IMR-90 (cell line): ENCODE data around the gene CREB5. TPM values are rescaled to one million over a fixed set of nuclear protein-coding genes. Genes with fewer than 3 reads are reported as not detected.

ENCODE experiments used
- ATAC-seq: fragments of 200-7000 bp; cut with Tn5 transposase; 2 replicates; pipeline ENCODE4 v1.9.1; 2020; ENCODE audit warnings: low read depth, mild to moderate bottlenecking, moderate library complexity
- BruUV-seq: library from RNA; stranded (reverse); fragments of 400-500 nt; replicated peaks from 2 replicates; lab custom pipeline; 2021; lab: Mats Ljungman, UMichigan
- CTCF ChIA-PET: fragments of 300-600 bp; formaldehyde crosslinking; extraction: SDS; loops from one replicate; lab custom pipeline; 2021; ENCODE audit warnings: antibody characterized with exemption; lab: Yijun Ruan, JAX
- POLR2A ChIA-PET: fragments of 300-600 bp; sonication (Branson Sonifier 250); formaldehyde crosslinking; loops from one replicate; lab custom pipeline; 2022; ENCODE audit warnings: antibody characterized with exemption; ENCODE audit not compliant: unreplicated experiment; lab: Charles Lee
- DNase-seq: peaks from one replicate; pipeline ENCODE4 v3.0.0; 2013
- H2AFZ ChIP-seq: replicated peaks from 2 replicates; pipeline ENCODE3; 2013; ENCODE audit warnings: low read length, mild to moderate bottlenecking; ENCODE audit not compliant: poor library complexity
- H2AK5ac ChIP-seq: 2 replicates; pipeline ENCODE4 v1.6.1; 2013; ENCODE audit warnings: low read depth, low read length, inconsistent platforms
- H2AK9ac ChIP-seq: replicated peaks from 2 replicates; pipeline ENCODE3; 2013; ENCODE audit warnings: mild to moderate bottlenecking, low read depth, low read length, moderate library complexity; ENCODE audit not compliant: poor library complexity
- H2BK120ac ChIP-seq: 2 replicates; pipeline ENCODE4 v1.6.1; 2013; ENCODE audit warnings: low read depth, low read length, inconsistent platforms
- H2BK15ac ChIP-seq: 3 replicates; pipeline ENCODE4 v1.6.1; 2013; ENCODE audit warnings: low read depth, low read length, inconsistent platforms
- H2BK20ac ChIP-seq: 2 replicates; pipeline ENCODE4 v1.6.1; 2013; ENCODE audit warnings: low read depth, mild to moderate bottlenecking, inconsistent platforms, low read length, moderate library complexity
- H2BK5ac ChIP-seq: 2 replicates; pipeline ENCODE4 v1.6.1; 2013; ENCODE audit warnings: mild to moderate bottlenecking, low read depth, low read length, inconsistent platforms; ENCODE audit not compliant: poor library complexity, severe bottlenecking
- H3K14ac ChIP-seq: replicated peaks from 2 replicates; pipeline ENCODE4 v1.6.1; 2013; ENCODE audit warnings: low read depth, low read length, inconsistent platforms
- H3K18ac ChIP-seq: 2 replicates; pipeline ENCODE4 v1.6.1; 2013; ENCODE audit warnings: low read depth, low read length, control low read depth
- H3K23ac ChIP-seq: 2 replicates; pipeline ENCODE4 v1.6.1; 2013; ENCODE audit warnings: low read depth, low read length, inconsistent platforms
- H3K27ac ChIP-seq: 2 replicates; pipeline ENCODE4 v1.5.1; 2013; ENCODE audit warnings: mild to moderate bottlenecking, control low read depth, low read length; ENCODE audit not compliant: insufficient read depth
- H3K27me3 ChIP-seq: 2 replicates; pipeline ENCODE4 v1.6.1; 2013; ENCODE audit warnings: low read length; ENCODE audit not compliant: control insufficient read depth, insufficient read depth
- H3K36me3 ChIP-seq: 2 replicates; pipeline ENCODE4 v1.6.1; 2013; ENCODE audit warnings: low read length, mixed read lengths; ENCODE audit not compliant: control insufficient read depth, insufficient read depth
- H3K4ac ChIP-seq: 2 replicates; pipeline ENCODE4 v1.6.1; 2013; ENCODE audit warnings: low read depth, low read length, inconsistent platforms
- H3K4me1 ChIP-seq: 2 replicates; pipeline ENCODE4 v1.6.1; 2013; ENCODE audit warnings: low read length, mixed read lengths; ENCODE audit not compliant: control insufficient read depth, insufficient read depth
- H3K4me2 ChIP-seq: 2 replicates; pipeline ENCODE4 v1.6.1; 2013; ENCODE audit warnings: low read depth, mild to moderate bottlenecking, control low read depth, low read length, moderate library complexity
- H3K4me3 ChIP-seq: 2 replicates; pipeline ENCODE4 v1.5.1; 2013; ENCODE audit warnings: low read depth, mild to moderate bottlenecking, control low read depth, low read length, moderate library complexity; ENCODE audit not compliant: insufficient read depth
- H3K56ac ChIP-seq: 2 replicates; pipeline ENCODE4 v1.6.1; 2013; ENCODE audit warnings: low read length, inconsistent platforms; ENCODE audit not compliant: insufficient read depth; ENCODE audit errors: extremely low read depth
- H3K79me1 ChIP-seq, 2 experiments: 2 replicates each; pipeline ENCODE4 v1.6.1; 2013; ENCODE audit warnings: low read length in 2 of 2, inconsistent platforms in 1 of 2, low read depth in 1 of 2
- H3K9ac ChIP-seq: 2 replicates; pipeline ENCODE4 v1.6.1; 2013; ENCODE audit warnings: low read depth, low read length, control low read depth
- H3K9me1 ChIP-seq: 2 replicates; pipeline ENCODE4 v1.6.1; 2013; ENCODE audit warnings: low read length, inconsistent platforms; ENCODE audit not compliant: insufficient read depth
- H3K9me3 ChIP-seq: 2 replicates; pipeline ENCODE4 v1.6.1; 2013; ENCODE audit warnings: low read length; ENCODE audit not compliant: control insufficient read depth, insufficient read depth
- H4K20me1 ChIP-seq: 2 replicates; pipeline ENCODE4 v1.6.1; 2013; ENCODE audit warnings: low read length, inconsistent platforms; ENCODE audit not compliant: insufficient read depth
- H4K5ac ChIP-seq: 2 replicates; pipeline ENCODE4 v1.6.1; 2013; ENCODE audit warnings: mild to moderate bottlenecking, low read depth, low read length, control low read depth
- H4K8ac ChIP-seq, 2 experiments: 2 replicates each; pipeline ENCODE4 v1.6.1; 2013; ENCODE audit warnings: low read depth in 2 of 2, low read length in 2 of 2, control low read depth in 1 of 2, inconsistent platforms in 1 of 2
- H4K91ac ChIP-seq: 2 replicates; pipeline ENCODE4 v1.6.1; 2013; ENCODE audit warnings: low read depth, low read length, inconsistent platforms; ENCODE audit not compliant: insufficient read depth
- BHLHE40 ChIP-seq: fragments of 150-350 bp; IDR thresholded peaks from 2 replicates; pipeline ENCODE4 v1.6.1; 2016; ENCODE audit warnings: mild to moderate bottlenecking, low read depth, low read length
- CEBPB ChIP-seq: IDR thresholded peaks from 2 replicates; pipeline ENCODE4 v1.6.1; 2012; ENCODE audit warnings: low read depth, low read length, improper control_type of control experiment
- CHD1 ChIP-seq: IDR thresholded peaks from 2 replicates; pipeline ENCODE4 v1.6.1; 2012; ENCODE audit warnings: low read depth, low read length, improper control_type of control experiment
- CTCF ChIP-seq: conservative IDR thresholded peaks from 2 replicates; pipeline ENCODE4 v1.5.1; 2012; ENCODE audit warnings: mild to moderate bottlenecking, low read depth, low read length, improper control_type of control experiment
- FOS ChIP-seq: fragments of 150-350 bp; IDR thresholded peaks from 2 replicates; pipeline ENCODE4 v1.6.1; 2016; ENCODE audit warnings: low read depth, low read length
- MAFK ChIP-seq: IDR thresholded peaks from 2 replicates; pipeline ENCODE4 v1.6.1; 2012; ENCODE audit warnings: low read depth, low read length, improper control_type of control experiment
- MAZ ChIP-seq: IDR thresholded peaks from 2 replicates; pipeline ENCODE4 v1.6.1; 2012; ENCODE audit warnings: low read depth, mild to moderate bottlenecking, low read length, improper control_type of control experiment, moderate library complexity, borderline replicate concordance
- MXI1 ChIP-seq: IDR thresholded peaks from 2 replicates; pipeline ENCODE4 v1.6.1; 2012; ENCODE audit warnings: low read depth, mild to moderate bottlenecking, low read length, moderate library complexity, borderline replicate concordance
- NFE2L2 ChIP-seq: fragments of 150-350 bp; IDR thresholded peaks from 2 replicates; pipeline ENCODE4 v1.6.1; 2016; ENCODE audit warnings: low read depth, mild to moderate bottlenecking, low read length
- POLR2A ChIP-seq: IDR thresholded peaks from 2 replicates; pipeline ENCODE4 v1.6.1; 2012; ENCODE audit warnings: mild to moderate bottlenecking, low read depth, low read length
- RAD21 ChIP-seq: IDR thresholded peaks from 2 replicates; pipeline ENCODE4 v1.6.1; 2012; ENCODE audit warnings: low read length, improper control_type of control experiment
- RCOR1 ChIP-seq: IDR thresholded peaks from 2 replicates; pipeline ENCODE4 v1.6.1; 2012; ENCODE audit warnings: mild to moderate bottlenecking, low read length, improper control_type of control experiment; ENCODE audit not compliant: insufficient replicate concordance
- RFX5 ChIP-seq: IDR thresholded peaks from 2 replicates; pipeline ENCODE4 v1.8.0; 2012; ENCODE audit warnings: low read depth, mild to moderate bottlenecking, low read length, moderate library complexity
- SMC3 ChIP-seq: fragments of 150-350 bp; IDR thresholded peaks from 2 replicates; pipeline ENCODE4 v1.6.1; 2016; ENCODE audit warnings: low read depth, mild to moderate bottlenecking, antibody characterized with exemption, low read length, moderate library complexity
- WGBS, 2 experiments: methylation state at CpG; one replicate each; pipeline versions ENCODE4 v1.1.5 to v1.1.7; 2013; ENCODE audit warnings: missing lambda C conversion rate in 2 of 2; ENCODE audit not compliant: insufficient read length in 1 of 2; ENCODE audit errors: extremely low coverage in 2 of 2; 5-methylcytosine and 5-hydroxymethylcytosine counted together
- dilution Hi-C: fragments of 300-500 bp; cut with HindIII; formaldehyde crosslinking; loops from one replicate; pipeline ENCODE4 v1.14.3; 2018; ENCODE audit warnings: low sequenced_read_pairs; ENCODE audit not compliant: unreplicated experiment
- in situ Hi-C: fragments of 300-500 bp; cut with MboI; formaldehyde crosslinking; loops from 3 replicates; pipeline ENCODE4 v1.14.3; 2019; ENCODE audit warnings: low sequenced_read_pairs, inconsistent platforms, mixed read lengths
- intact Hi-C: fragments of 100-400 bp; cut with micrococcal nuclease; formaldehyde crosslinking; loops from 2 replicates; pipeline ENCODE4 v1.10.0; 2022
- polyA plus RNA-seq, 3 experiments: library from polyadenylated mRNA; depleted of rRNA; stranded (reverse); fragments of >200 nt; gene quantifications; 2 replicates each; pipeline ENCODE4 v1.2.3, GENCODE V29; 2012; ENCODE audit warnings: low replicate concordance in 1 of 3
- total RNA-seq: library from RNA; depleted of rRNA; stranded (reverse); fragments of >200 nt; gene quantifications from 2 replicates; pipeline ENCODE4 v1.2.3, GENCODE V29; 2012
- TF ChIP-seq, protein P1 (sequence below): fragments of 150-350 bp; IDR thresholded peaks from 2 replicates; pipeline ENCODE4 v1.6.1; 2017; ENCODE audit warnings: mild to moderate bottlenecking, antibody characterized with exemption, low read length, low read depth
- TF ChIP-seq, protein P2 (sequence below): fragments of 150-350 bp; IDR thresholded peaks from 2 replicates; pipeline ENCODE4 v1.6.1; 2016; ENCODE audit warnings: low read depth, mild to moderate bottlenecking, low read length, moderate library complexity, borderline replicate concordance

Gene CREB5
- total and polyA plus RNA-seq, 2 of the 4 experiments (the other 2 are of a cell fraction), result 7.3 to 13.1 TPM

- no peak overlapping the region for H3K4me2 ChIP-seq
- H3K9ac ChIP-seq, result no peak overlapping the region
- no peaks in the 10 kb centered on the region for H3K9me1 ChIP-seq
- no peak overlapping the region for H3K27ac ChIP-seq
- ChIA-PET CTCF (no interaction called here), POLR2A (no interaction called here)
- in situ Hi-C loops, result no loop called here
- no peaks in the 10 kb centered on the region for H3K79me1 ChIP-seq
- ATAC-seq, result no peak
- no peak overlapping the region for H3K4ac ChIP-seq
- H2BK20ac ChIP-seq, result no peak overlapping the region
- no peak overlapping the region for H3K14ac ChIP-seq
- H3K18ac ChIP-seq, result no peak overlapping the region
- H4K5ac ChIP-seq, result no peak overlapping the region
- no peak overlapping the region for H3K56ac ChIP-seq
- dilution Hi-C loops, result no loop called here
- no peak overlapping the region for H4K8ac ChIP-seq
- no peak overlapping the region for H3K4me3 ChIP-seq
- H2AFZ ChIP-seq, result no peak overlapping the region
- H4K91ac ChIP-seq, result no peak overlapping the region
- H2BK120ac ChIP-seq, result no peak overlapping the region
- WGBS, 2 experiments, result no CpG with 5 or more reads among the region's 3 CpGs
- no peak overlapping the region for H2BK15ac ChIP-seq
- no peak for TF ChIP-seq RFX5
- no peak for TF ChIP-seq RCOR1
- TF ChIP-seq MAZ, result no peak
- no peak for TF ChIP-seq BHLHE40
- no peak for TF ChIP-seq MXI1
- no peak for TF ChIP-seq CHD1
- no peak for TF ChIP-seq POLR2A
- TF ChIP-seq, protein P1, sequence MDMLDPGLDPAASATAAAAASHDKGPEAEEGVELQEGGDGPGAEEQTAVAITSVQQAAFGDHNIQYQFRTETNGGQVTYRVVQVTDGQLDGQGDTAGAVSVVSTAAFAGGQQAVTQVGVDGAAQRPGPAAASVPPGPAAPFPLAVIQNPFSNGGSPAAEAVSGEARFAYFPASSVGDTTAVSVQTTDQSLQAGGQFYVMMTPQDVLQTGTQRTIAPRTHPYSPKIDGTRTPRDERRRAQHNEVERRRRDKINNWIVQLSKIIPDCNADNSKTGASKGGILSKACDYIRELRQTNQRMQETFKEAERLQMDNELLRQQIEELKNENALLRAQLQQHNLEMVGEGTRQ, result no peak
- TF ChIP-seq SMC3, result no peak
- no peak for TF ChIP-seq MAFK
- TF ChIP-seq FOS, result no peak
- TF ChIP-seq CEBPB, result no peak
- TF ChIP-seq CTCF, result no peak
- TF ChIP-seq, protein P2, sequence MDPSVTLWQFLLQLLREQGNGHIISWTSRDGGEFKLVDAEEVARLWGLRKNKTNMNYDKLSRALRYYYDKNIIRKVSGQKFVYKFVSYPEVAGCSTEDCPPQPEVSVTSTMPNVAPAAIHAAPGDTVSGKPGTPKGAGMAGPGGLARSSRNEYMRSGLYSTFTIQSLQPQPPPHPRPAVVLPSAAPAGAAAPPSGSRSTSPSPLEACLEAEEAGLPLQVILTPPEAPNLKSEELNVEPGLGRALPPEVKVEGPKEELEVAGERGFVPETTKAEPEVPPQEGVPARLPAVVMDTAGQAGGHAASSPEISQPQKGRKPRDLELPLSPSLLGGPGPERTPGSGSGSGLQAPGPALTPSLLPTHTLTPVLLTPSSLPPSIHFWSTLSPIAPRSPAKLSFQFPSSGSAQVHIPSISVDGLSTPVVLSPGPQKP, result no peak
- no peak for TF ChIP-seq RAD21
- TF ChIP-seq NFE2L2, result no peak
- no peaks in the 10 kb centered on the region for H3K36me3 ChIP-seq
- no peaks in the 10 kb centered on the region for H3K4me1 ChIP-seq
- DNase-seq, result no peak
- no peaks in the 10 kb centered on the region; the same call in 1 of the 2 replicates for H3K27me3 ChIP-seq
- H4K20me1 ChIP-seq, result no peaks in the 10 kb centered on the region
- H3K23ac ChIP-seq, result no peak overlapping the region
- H2AK5ac ChIP-seq, result no peak overlapping the region
- BruUV-seq, result no TSS peak
- intact Hi-C loops, result no loop called here
- H2BK5ac ChIP-seq, result no peak overlapping the region
- H3K9me3 ChIP-seq, result no peaks in the 10 kb centered on the region
- no peak overlapping the region for H2AK9ac ChIP-seq
These were observed 190.0 kb downstream of the CREB5 start for GRCh38 chr7:28602282-28602681.
